Islet precursor cell (in vitro differentiated cells): ENCODE results near the gene EEFSEC.
A peak's percentile ranks its signal among the peaks of the same experiment; 100 is the strongest.

Source experiments
- DNase-seq: peaks from one replicate; pipeline ENCODE4 v3.0.0-alpha.2; 2018

The EEFSEC gene

DNA sequence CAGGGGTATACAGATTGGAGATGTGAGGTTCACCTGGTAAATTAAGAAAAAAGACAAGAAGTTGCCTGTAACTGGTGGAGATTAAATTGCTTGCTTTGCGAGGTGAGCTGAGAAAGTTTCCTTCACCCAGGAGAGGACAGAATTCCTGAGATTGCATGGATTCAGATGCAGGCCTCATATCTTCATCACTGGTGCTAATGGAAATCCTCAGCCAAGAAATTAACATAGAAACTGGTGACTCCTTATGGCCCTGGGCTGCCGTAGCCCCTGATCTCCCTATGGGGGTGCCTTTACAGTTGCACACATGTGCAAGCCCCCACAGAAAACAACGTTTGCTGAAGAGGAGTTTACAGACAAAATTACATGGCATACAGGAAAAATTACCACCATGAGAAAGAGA lies 68.0 kb downstream of the EEFSEC start:
- no peak for DNase-seq

GRCh38 chr3:128222796-128223385 lies 69.6 kb downstream of the EEFSEC start:
- DNase-seq: peak; percentile 56

GRCh38 chr3:128226186-128226725 lies 73.0 kb downstream of the EEFSEC start:
- no peak for DNase-seq

- DNase-seq: peak; percentile 80
Observed at GRCh38 chr3:128226795-128227395, 73.6 kb downstream of the EEFSEC start.

DNA sequence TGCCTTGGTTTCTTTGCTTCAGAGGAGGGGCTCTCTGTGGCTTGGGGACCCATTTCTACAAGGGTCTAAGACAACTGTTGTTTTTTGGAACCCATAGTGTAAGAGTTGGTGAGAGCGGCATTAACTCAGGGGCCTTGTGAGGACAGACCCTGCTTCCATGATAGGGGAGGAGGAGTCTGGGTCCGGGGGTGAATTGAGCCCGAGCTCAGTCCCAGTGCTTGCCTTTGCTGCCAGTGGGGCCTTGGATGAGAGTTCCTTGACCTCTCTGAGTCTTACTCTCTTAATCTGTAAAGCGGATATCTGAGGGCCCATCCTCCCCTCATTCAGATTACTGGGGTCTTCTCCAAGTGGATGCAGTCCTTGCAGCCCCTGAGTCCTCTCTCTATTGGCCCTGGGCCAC lies 74.2 kb downstream of the EEFSEC start:
- no peak for DNase-seq

DNA sequence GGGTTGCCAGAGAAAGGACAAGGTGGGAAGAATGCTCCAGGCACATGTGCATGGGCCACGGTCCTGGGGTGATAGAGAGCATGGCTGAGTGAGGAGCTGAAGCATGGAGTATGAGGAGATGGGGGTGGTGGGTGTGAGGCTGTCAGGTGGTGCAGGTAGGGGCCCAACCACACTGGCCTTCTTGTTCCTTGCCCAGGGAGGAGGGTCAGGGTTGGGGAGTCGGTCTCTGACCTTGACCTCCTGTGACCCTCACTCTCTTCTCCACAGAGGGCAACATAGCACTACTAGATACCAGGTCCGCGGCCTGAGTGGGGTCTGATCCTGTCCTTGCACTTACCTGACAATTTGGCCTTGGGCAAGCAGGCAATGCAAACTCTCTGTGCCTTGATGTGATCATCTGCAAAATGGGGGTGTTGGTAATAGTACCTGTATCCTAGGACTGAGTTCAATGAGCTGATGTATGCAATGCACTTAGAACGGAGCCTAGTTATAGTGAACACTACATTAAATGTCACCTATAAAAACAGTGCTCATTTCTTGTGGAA lies 75.2 kb downstream of the EEFSEC start:
- no peak for DNase-seq

DNA sequence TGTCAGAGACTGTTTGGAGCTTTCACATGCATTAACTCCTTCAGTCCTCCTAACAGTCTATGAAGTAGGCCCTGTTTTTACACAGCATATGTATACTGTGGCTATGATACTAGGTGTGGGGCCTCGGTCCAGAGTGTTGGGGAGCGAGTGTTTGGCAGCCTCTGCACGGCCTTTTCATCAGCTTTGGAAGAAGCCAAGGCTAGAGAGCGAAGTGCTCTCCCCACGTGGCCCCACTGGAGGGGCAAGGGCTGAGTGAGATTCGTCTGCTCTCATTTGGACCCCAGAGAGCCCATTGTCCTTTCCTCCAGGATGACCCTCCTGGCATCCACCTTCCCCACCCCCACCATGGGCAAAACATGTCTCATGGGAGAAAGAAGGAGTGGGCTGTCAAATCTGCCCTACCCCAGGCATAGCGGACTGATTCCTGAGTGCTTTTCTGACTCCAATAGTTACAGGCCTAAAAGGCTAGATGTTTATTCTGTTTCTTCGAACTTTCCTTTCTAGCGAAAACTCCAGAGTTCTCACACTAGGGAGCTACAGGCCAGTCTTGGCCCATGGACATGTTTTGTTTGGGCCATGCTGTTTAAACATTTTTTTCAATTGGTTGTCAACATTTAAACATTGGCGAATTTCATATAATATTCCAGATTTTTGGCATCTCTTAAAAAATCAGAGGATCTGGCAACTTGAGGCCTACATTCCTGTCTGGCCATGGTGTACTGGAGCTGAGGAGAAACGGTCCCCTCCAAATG lies 76.0 kb downstream of the EEFSEC start:
- peak; percentile 24 for DNase-seq

DNA sequence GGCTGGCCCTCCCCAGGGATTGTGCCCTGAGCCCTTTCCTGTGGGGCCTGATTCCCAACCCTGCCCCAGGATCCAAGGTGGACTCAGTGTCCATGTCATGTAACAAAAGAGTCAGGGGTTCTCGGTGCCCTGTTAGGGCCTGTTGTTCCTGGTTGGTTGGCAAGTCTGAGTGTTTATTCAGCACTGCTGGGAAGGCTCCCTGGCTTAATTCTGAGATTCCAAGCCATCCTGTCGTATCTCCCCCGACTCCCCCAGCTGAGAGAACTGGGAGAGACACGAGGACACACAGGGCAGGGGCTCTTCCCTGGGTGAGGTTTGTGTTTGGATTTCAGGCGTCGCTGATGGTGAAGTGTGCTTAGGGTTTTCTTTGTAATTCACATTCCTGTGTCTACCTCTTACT lies 78.3 kb downstream of the EEFSEC start:
- DNase-seq: peak; percentile 53

- peak; percentile 38 for DNase-seq
Observed at GRCh38 chr3:128232376-128233178, 79.3 kb downstream of the EEFSEC start.

- DNase-seq: no peak
Observed at GRCh38 chr3:128235207-128235926, 82.1 kb downstream of the EEFSEC start.

- no peak for DNase-seq
Observed at GRCh38 chr3:128236657-128237056, 83.4 kb downstream of the EEFSEC start.

- DNase-seq: peak; percentile 63
Observed at GRCh38 chr3:128237348-128238183, 84.3 kb downstream of the EEFSEC start.

DNA sequence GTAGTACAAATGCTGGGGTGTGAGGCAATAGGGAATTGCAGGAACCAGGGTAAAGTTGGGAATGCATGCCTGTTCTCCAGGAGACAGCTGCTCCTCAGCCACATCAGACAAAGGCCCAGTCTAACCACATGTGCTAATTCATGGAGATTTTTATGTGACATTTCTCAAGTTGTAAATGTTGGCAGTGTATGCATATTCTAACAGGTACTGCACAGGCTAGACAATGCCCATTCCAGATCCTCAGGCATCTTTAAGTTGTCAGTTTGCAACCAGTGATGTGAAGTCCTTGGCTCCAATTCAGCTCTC lies 84.9 kb downstream of the EEFSEC start:
- no peak for DNase-seq

- DNase-seq: no peak
Observed at GRCh38 chr3:128239304-128239703, 86.0 kb downstream of the EEFSEC start.

DNA sequence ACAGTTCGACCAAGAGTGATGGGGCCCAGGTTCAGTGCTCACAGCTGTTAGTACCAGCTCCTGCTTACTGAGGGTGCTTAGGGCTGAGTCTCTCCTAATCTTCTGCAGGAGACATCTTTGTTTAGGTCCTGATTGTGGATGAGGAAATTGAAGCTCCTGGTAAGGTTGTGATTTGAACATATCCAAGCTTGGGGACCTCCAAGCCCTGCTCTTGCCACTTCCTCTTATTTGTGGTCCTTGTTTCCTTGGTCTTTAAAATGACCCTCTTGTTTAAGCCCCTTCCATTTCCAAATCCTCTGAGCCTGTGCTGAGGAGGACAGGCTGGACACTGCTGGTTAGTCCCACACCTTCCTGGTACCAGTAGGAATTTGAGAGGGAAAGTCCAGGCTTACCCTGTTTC lies 87.0 kb downstream of the EEFSEC start:
- DNase-seq: no peak

DNA sequence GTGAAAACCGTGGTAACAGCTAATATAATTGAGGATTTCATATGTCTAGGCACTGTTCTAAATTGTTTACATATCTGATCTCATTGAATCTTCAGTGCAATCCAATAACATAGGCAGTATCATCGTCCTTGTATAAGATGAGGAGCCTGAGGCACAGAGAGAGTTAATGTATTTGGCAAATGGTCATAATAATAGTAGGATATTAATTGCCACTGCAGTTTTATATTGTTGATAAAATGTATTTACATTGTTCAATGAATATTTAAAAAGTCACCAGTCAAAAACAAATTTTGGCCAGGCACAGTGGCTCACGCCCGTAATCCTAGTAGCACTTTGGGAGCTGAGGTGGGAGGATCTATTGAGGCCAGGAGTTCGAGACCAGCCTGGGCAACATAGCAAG lies 88.5 kb downstream of the EEFSEC start:
- DNase-seq: no peak

- no peak for DNase-seq
Observed at GRCh38 chr3:128242818-128243601, 89.7 kb downstream of the EEFSEC start.

DNA sequence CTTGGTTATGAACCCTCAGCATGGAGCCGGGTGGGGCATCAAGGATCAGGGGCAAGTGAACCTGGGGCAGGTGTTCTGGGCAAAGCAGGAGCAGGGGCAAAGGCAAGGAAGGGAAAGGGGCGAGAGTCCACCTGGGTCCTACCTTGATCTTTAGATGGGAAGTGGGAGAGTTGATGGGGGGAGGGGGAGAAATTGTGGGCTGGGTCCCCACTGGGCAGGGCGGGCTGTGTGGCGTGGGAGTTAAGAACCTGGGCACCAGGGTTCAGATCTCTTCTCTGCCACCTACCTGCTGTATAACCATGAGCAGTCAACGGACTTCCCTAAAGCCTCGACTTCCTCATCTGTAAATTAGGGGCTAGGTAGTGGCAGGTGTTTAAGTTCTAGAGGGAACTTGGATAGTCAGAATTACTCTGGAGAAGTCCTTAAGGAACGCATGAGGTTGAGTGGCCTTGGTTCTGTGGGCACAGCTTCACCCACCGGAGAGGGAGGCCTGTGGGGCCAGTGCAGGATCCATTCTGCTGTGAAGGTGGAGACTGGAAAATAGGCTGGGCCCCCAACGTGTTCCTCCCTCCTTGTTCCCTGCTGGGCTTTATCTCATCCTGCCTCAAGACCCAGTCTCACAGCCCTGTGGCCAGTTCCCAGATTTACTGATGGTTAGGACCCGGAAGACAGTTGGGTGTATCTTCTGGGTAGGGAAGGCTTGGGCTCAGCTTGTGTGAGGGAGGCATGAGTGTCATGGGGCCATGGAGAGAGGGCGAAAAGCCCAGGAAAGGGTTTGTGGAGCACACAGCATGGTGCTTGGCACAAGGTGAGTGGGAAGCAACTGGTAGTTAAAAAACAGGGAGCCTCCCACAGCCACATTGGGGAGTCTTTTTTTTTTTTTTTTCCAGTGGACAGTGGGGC lies 90.6 kb downstream of the EEFSEC start:
- no peak for DNase-seq

DNA sequence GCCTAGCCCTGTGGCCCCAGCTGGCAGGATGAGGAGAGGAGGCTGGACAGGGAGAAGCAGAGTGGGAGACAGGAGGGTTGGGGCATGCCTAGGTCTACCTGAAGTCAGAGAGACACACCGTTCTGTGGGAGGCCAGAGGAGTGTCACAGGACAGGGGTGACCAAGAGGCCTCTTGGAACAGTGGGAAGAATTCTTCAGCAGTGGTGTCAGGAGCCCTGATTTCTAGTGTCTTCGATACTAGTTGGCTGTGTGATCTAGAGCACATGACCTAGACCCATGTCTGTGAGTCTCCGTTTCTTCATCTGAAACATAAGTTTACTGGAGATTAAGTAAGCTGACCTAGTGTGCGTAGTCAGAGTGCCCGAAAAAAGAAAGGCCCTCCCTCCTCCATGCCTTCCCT lies 92.2 kb downstream of the EEFSEC start:
- no peak for DNase-seq
